ENCODE results near the gene RIPPLY3.

Gene RIPPLY3, protein sequence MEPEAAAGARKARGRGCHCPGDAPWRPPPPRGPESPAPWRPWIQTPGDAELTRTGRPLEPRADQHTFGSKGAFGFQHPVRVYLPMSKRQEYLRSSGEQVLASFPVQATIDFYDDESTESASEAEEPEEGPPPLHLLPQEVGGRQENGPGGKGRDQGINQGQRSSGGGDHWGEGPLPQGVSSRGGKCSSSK

DNA sequence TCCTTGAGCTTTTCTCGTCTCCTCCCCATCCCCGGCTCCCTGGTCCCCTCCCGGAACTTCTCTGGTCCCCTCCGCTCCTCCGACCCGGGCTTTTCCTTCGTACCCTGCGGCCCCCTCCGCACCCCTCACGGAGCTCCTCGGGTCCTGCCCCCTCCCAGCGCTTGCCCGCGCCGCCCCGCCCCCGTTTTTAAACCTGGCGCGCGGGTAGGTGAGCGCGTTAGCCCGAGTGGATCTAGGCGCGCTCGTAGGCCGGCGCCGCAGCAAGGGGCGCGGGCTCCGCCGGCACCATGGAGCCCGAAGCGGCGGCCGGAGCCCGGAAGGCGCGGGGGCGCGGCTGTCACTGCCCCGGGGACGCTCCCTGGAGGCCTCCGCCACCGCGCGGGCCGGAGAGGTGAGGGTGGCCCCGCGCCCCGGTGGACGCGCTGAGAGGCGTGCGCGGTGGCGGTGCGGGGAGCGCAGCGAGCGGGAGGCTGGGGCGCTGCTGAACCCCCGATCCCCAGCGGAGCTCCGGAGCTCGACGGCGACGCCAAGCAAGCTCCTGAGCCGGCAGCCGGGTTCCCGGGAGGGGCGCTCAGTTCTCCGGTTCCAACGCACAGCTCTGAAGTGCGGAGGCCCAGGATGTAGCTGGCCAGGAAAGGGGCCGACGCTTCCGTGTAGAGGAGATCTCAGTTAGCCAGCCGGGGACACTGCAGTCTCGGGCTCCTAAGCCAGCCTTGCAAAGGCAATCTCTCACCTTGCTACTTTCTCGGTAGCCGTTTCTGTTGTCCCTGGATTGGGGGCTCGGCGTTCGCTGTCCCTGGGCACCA is at the start of gene RIPPLY3:
TSS of gene RIPPLY3 (plus strand) at position 217 of the 806 bp plus-strand sequence. CDS start at position 288, 71 bp downstream.
- no peak for DNase-seq (ENCODE audit: low spot score)

DNA sequence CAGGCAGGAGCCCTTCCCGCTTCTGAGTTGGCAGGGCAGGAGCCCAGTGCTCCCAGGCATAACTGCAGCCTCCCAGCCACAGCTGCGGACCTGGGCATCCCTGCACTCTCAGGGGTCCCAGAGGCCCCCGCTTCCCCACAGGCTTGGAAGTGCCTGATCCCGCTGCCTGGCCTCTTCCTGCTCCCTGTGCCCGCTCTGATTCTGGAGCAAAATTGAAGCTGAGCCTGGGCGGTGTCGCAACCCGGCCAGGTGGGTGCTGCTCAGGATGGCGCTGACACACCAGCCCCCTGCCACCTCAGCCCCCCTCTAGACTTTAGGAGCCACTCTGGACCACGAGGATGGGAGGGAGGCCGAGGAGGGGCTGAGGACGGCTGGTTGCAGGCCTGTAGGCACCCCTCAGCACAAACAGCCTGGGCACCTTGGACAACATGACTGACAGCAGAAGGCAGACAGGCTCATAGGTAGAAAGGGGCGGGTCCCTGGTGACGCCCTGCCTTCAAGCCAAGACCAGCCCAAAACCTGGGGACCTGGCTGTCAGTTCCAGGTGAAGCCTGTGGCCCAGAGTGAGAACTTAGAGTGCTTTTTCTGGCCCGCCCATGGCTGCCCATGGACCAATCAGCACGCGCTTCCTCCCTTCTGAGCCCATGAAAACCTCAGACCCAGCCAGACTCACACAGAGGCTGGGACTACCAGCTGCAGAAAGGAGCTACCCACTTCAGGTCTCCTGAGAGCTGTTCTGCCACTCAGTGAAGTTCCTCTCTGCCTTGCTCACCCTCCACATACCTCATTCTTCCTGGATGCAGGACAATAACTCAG is 47.3 kb upstream of the RIPPLY3 start:
- no peak for DNase-seq (ENCODE audit: low spot score)

DNA sequence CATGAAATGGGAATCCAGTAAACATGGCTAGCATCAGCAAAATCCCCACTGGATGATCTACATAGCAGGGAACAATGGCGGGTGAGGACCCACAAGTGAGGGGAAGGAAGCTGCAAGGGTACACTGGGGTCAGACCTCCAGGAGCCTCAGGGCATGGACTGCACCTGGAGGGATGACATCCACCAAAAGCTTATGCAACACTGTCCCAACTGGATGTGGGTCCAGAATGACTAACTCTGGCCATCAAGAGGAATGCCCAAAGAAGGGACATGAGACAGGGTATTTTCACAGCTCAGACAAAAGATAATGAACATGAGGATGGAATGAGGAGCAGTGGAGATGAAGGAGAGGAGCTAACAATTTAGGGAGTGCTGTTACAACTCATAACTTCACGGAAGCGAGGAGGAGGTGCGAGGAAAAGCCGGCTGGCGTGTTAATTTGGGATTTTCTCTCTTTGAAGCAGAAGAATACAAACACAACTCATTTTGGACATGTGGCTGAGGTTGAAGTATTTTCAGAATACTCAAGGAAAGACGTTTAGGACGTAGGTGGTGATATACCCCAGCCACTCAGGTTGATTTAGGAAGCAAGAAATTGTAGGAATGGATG is 45.7 kb upstream of the RIPPLY3 start:
- DNase-seq (ENCODE audit: low spot score) = no peak

DNA sequence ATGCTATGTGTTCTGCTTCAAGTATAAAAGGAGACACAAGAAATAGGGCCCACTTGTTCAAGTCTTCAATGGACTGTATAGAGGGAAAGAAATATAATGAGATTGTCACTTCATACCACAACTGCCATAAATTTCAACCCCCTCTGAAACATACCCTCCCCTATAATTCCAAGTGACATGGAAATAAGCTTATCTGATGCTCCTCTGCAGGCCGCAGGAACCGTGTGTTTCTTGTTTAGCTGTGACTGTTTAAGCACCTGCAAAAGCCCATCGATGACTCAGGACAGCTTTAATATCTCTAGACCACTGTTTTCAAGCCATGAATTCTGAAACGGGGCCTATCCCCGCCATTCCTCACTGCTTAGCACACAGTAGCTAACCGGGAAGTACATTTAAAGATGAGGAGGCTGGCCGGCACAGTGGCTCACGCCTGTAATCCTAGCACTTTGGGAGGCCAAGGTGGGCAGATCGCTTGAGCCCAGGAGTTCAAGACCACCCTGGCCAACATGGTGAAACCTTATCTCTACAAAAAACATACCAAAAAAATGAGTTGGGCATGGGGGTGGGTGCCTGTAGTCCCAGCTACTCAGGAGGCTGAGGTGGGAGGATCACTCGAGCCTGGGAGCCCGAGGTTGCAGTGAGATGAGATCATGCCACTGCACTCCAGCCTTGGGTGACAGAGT is 44.3 kb upstream of the RIPPLY3 start:
- DNase-seq (ENCODE audit: low spot score) = no peak

DNA sequence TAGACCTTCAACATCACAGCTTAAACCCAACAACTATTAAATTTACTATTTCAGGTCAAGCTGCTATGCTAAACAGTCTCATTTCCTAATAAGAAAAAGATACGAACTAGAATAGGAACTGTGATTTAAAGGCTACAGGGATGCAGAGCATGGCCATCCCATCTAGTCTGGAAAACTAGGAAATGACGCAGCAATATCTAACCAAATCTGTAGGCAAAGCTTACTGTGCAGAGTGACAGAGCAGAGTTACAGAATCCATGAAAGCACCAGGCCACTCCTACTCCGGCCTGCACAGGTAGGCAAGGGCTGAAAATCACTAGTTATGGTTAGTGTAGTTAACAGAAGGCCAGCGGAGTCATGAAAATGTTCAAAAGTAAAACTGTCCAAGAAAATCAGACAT is 42.1 kb upstream of the RIPPLY3 start:
- no peak for DNase-seq (ENCODE audit: low spot score)

DNA sequence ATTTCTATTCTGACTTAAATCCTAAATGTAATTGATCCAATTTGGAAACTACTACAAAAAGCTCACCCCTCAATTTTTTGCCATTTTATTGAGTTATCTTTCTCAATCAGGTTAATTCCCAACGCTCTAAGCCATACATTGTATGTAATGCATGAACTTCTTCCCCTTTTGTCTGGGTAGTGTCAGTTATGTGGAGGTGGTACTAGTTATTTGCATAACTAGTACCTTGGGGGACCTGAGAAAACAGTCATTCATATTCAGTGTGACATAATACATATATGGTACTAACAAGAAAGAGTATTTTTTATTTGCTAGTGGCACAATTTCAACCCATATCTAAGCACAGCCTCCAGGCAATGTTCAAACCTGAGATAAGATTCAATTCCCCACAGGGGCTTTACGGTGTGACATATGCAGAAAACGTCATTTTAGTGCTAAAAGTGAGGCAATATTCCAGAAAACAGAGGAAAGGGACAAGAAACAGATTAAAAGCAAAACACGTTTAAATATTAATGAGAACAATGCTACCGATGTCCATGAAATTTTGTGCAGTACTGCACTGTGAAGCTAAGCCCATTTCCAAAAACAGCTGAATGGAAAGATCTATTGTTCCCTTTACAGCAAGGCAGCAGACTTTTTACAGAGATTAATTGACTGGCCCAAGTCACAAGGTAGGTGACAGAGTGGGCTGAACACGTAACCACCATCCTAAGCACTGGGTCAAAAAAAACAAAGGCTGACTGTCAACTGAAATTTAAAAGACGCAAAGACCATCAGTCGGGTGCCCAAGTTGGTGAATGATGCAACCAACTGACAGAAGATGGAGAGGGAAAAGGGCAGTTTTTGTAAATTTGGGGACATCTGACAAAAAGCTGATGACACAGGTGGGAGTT is 41.4 kb upstream of the RIPPLY3 start:
- DNase-seq (ENCODE audit: low spot score) = no peak

DNA sequence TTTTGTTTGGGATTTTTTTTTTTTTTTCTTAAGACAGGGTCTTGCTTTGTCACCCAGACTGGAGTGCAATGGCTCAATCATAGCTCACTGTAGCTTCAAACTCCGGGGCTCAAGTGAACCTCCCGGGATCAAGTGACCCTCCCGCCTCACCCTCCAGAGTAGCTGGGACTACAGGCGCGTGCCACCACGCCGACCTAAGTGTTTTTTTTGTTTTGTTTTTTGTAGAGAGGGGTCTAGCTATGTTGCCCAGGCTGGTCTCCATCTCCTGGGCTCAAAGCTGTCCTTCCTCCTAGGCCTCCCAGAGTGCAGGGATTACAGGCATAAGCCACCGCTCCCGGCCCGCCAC is 40.8 kb upstream of the RIPPLY3 start:
- DNase-seq (ENCODE audit: low spot score) = no peak

DNA sequence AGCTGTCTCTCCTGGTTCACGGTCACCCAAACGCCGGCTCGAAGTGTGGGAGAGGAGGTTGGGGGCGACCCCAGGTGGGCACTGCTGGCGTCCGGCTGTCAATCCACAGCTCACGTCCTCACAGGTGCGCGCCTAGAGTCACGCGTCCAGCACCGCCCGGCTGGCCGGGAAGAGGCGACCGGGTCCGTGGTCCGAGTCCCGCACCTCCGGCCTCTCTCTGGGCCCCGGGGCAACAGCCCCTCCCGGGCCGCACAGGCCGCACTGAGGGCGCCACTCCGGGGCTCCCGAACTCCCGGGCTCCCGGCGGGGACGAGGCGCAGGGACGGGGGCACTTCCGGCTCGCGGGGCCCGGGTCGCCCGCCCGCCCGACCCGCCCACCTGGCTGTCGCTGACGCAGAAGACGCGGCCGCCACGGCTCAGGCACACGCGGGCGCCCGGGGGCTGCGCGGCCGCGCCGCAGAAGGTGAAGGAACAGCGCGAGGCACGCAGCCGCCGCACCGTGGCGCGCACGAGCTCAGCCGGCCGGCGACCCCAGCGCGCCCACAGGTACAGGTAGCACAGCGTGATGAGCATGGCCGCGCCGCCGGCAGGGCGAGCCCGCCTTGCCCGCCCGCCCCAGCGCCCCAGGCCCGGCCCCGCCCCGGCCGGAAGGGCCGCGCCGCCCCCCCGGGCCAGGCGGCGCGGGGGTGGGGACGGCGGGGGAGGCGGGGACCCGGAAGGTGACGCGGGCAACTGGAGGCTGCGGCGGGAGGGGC is 40.3 kb upstream of the RIPPLY3 start, which contains the start of gene HLCS:
TSS of gene HLCS (minus strand) at position 604 of the 755 bp plus-strand sequence. CDS start at position 573, 31 bp downstream.
- peak; percentile 61 for DNase-seq (ENCODE audit: low spot score)

DNA sequence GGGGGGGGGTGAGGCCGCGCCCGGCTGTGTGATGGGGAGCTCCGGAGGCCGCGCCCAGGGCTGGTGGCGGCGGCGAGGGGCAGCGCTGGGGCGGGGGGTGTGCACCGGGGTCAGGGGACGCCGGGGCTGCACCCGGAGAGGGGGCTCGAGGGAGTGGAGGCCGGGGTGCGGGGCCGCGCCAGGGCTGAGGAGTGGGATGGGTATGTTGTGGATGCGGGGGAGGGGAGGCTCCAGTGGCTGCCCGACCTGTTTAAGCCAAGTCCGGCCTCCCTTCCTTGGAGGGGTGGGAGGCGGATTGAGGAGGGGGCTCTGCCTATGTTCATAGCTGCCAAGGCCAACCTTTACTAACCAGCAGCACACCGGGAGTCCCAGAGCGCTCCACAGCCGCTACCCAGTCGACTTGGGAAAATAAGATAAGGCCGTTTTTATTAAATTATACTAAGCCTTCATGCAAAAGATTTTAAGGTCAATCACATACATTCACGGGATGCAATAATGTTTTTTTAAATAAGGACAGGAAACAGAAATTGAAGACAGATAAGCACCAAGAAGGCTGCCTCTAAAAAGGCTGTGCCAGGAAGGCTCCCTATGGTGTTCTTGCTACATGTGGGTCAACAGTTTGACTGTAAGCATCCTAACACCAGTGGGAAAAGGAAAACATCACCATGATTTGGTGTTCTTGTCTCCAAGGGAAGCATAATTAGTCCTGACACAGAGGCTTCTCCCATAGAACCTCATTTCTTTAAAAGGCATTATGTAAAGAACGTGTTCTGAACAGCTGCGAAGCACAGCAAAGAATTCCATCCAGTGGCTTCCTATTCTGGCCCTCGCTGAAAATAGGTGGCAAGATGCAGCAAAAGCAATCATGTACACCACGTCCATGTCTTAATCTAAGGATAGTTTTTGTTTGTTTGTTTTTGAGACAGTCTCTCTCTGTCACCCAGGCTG is 39.4 kb upstream of the RIPPLY3 start:
- no peak for DNase-seq (ENCODE audit: low spot score)

DNA sequence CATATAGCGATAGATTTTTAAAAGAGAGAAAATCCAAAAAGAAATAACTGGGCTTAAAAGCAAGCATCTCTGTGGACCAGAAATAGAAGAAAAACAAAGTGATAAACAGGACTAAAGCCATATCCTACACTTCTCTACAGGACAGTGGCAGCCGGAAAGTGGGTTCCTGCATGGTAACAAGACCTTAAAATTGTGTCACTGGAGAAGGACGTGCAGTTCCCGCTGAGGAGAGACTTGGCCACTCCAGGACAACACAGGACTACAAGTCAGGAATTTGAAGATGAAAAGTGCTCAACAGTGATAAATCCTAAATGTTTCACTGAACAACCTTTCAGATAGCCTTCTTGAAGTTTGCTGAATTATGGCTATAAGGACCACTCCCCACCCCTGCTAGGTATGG is 38.1 kb upstream of the RIPPLY3 start:
- no peak for DNase-seq (ENCODE audit: low spot score)

DNA sequence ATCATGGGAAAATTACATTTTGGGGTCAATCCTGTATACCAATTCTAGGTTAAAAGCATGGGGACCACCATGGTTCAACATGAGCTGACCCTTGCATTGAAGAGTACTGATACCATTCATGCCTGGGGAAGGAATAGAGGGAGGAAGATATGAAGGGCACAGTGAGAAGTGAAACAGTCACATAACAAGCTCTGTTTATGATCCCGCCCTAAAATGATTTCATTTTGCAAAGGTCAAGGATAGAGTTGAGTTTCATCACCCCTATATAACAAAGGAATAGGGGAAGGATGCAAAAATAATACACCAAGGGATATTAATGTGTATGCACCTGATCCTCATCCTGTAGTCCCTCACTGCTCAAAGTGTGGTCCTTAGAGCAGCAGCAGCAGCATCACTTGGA is 37.5 kb upstream of the RIPPLY3 start:
- DNase-seq (ENCODE audit: low spot score) = no peak

DNA sequence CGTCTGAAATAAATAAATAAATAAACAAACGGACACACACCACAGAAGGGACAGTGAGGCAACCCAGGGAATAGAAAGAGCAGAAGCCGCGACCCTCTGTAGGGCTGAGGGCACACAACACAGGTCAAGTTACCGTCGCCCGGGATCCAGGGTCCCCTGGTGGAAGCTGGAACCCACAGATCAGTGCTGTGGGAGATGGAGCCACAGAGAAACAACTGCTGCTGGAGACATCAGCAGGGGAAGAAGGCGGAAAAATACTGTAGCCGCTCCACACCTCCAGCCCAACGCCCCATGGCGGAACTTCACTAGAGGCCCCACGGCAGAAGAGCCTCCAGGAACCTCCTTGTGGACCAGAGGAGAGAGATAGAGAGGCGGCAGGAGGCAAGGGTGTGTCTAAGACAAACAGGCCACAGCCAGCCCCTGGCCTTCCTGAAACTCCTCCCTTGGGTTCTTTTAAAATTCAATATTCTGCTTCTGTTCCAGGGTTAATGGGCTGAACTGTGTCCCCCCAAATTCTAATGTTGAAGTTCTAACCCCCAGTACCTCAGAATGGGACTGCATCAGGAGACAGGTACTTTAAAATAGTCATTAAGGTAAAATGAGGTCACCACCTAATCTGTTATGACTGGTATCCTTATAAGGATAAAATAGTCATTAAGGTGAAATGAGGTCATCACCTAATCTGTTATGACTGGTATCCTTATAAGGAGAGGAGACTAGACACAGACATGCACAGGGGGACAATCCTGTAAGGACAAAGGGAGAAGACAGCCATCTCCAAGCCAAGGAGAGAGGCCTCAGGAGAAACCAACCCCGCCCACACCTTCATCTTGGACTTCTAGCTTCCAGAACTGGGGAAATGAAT is 32.3 kb upstream of the RIPPLY3 start:
- DNase-seq (ENCODE audit: low spot score) = no peak

DNA sequence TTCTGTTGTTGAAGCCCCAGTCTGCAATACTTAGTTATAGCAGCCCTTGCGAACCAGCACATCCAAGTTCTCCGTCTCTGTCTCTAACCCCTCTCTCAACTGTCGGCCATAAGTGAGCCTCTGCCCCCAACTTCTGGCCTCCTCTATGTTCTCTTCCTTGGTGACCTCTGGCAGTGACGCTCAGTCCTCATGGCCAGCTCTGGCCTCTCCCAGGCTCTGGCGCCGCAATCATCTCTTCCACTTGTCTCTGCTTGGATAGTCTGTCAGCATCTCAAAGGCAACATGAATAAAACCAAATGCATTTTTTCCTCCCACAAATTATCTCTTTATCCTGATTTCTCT is 31.7 kb upstream of the RIPPLY3 start:
- no peak for DNase-seq (ENCODE audit: low spot score)

DNA sequence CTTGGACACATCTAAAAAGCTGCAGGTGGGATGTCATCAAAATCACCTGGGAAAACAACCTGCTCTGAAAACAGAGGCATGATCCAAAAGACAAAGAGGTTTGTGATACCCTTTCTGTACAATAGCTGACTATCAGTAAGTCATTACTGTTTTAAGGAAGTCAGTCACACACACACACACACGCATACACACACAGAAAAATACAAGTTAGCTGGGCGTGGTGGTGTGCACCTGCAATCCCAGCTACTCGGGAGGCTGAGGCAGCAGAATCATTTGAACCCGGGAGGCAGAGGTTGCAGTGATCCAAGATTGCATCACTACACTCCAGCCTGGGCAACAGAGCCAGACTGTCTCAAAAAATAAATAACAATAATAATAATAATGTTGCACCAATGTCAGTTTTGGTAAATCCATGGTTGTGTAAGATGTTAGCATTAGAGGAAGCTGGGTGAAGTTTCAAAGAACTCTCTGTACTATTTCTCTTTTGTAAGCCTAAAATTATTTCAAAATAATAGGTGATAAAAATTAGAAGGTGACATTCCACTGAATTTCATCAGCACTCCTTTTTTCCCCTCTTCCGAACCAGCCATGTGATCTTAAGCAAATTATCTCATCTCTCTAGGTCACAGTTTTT is 30.2 kb upstream of the RIPPLY3 start:
- no peak for DNase-seq (ENCODE audit: low spot score)

DNA sequence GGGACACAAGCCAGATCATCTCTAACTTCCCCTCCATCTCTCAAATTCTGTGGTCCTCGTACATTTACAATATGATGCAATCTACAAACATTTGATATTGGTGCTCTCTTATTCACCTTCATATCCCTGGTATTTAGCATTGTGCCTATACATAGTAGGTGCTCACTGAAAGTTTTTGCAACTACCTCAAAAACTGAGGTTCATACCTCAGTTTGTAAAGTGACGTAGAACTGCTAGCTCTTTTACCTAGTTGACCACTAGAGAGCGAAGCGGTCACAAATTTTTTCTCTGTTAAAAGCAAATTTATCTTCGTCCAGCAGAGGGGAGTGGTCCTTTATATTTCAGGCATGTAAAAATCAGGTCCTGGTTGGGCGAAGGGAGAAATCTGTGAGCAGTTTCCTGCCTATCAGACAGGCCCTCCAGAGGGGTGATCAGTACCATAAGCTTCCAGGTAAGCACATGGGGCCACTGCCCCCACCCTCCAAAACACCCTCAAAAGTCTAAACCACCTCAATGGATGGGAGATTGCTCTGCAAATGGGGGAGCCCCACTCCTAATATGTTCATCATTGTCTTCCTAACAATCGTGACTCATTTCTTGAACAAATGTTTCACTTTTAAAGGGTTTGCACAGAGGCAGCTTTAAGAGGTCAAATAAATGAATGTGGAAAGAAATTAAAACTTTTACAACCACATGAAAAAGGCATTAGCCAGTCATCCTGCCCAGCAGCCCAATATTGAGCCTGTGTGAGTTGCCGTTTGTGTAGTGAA is 29.4 kb upstream of the RIPPLY3 start:
- DNase-seq (ENCODE audit: low spot score) = peak; percentile 27

DNA sequence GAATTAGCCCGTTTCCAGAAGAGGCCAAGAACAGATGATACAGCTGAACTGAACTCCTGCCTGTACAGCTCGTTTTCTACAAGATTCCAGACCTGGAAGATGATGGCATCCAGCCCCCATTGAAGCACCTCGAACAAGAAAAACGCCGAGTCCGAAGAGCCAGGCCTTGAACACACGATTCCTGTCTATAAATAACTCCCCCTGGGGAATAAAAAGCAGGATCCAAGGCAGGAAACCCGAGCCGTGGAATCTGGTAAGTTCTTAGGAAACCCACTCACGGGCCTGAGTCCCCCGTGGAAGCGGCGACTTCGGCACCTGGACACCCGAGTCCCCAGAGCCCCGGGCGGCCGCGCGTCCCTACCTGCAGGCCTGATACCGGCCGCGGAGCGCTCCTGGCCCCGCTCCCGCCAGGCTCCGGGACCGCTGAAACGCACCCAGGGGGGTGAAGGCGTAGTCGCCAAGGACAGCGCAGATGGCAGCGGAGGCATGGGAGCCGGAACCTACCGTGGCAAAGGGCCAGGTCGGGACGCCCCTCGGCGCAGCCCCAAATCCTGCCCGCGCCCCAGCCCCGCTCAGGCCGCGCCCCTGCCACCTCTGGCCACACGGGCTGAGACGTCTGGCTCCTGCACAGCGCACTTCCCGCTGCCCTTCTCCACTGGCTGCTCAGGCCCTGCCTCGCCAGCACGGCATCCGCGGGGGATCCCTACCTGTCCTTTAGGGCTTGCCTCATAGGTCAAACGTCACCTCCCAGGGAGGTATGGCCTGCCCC is 26.0 kb upstream of the RIPPLY3 start:
- DNase-seq (ENCODE audit: low spot score) = no peak

All from Ammon's horn (tissue), 1 donor.